Cardiac atrium fibroblast (primary cell): ENCODE measurements around the gene STX17. TPM values are rescaled to one million over a fixed set of nuclear protein-coding genes. Genes with fewer than 3 reads are reported as not detected.

Experiments
- total RNA-seq: library from RNA; depleted of rRNA; stranded (reverse); fragments of >200 nt; gene quantifications from 2 replicates; pipeline ENCODE4 v1.2.3, GENCODE V29; 2015

STX17 gene
- 9.4 and 16.4 TPM in 2 replicates for total RNA-seq

GRCh38 chr9:99906403-99907207 is at the start of gene STX17:
TSS of gene STX17 (plus strand) at chr9:99906654. CDS start at chr9:99915240, 8,586 bp downstream.

Other genes with a start within 250 kb of the STX17 start
- under 0.01 and 0.97 TPM in 2 replicates for gene NR4A3, start 84.8 kb upstream of the STX17 start, total RNA-seq
- 21.5 and 27.2 TPM in 2 replicates for gene ERP44, start 192.3 kb downstream of the STX17 start, total RNA-seq
- gene INVS, start 192.6 kb downstream of the STX17 start, total RNA-seq: 18.0 and 19.1 TPM in 2 replicates